SU-DHL-6 (cell line): ENCODE results near the gene ITGAV.

Source experiments
- H2AFZ ChIP-seq: fragments of 200-600 bp; sonication (generic); 2 replicates; pipeline ENCODE4 v1.6.1; 2014; ENCODE audit warnings: low read depth, mild to moderate bottlenecking, moderate library complexity, mixed read lengths, antibody characterized with exemption, low read length; ENCODE audit not compliant: severe bottlenecking
- H3F3A ChIP-seq: fragments of 200-600 bp; shearing (Covaris generic); 2 replicates; pipeline ENCODE4 v1.6.0; 2016; ENCODE audit warnings: antibody characterized with exemption, mild to moderate bottlenecking; ENCODE audit not compliant: insufficient read depth
- H3K27ac ChIP-seq: fragments of 200-600 bp; sonication (generic); 2 replicates; pipeline ENCODE4 v1.5.1; 2016; ENCODE audit warnings: low read depth, mild to moderate bottlenecking, low read length, moderate library complexity, mixed read lengths
- H3K27me3 ChIP-seq: fragments of 200-600 bp; sonication (generic), shearing (Covaris generic); 2 replicates; pipeline ENCODE4 v1.6.0; 2014; ENCODE audit warnings: mild to moderate bottlenecking, low read length
- H3K36me3 ChIP-seq: fragments of 200-600 bp; sonication (generic); 2 replicates; pipeline ENCODE4 v1.6.1; 2014; ENCODE audit warnings: mild to moderate bottlenecking, low read length, mixed read lengths
- H3K4me2 ChIP-seq: fragments of 300-600, 200-600 bp; shearing (Covaris generic), sonication (generic); 2 replicates; pipeline ENCODE4 v1.6.0; 2014; ENCODE audit warnings: low read length, low read depth, mild to moderate bottlenecking; ENCODE audit not compliant: poor library complexity, severe bottlenecking
- H3K4me3 ChIP-seq: fragments of 200-600 bp; sonication (generic); 2 replicates; pipeline ENCODE4 v1.5.1; 2014; ENCODE audit warnings: antibody characterized with exemption, low read length, mild to moderate bottlenecking, mixed read lengths; ENCODE audit not compliant: insufficient read depth, poor library complexity, severe bottlenecking
- H3K79me2 ChIP-seq: fragments of 200-600 bp; sonication (generic); 2 replicates; pipeline ENCODE4 v1.6.1; 2014; ENCODE audit warnings: mild to moderate bottlenecking, low read length, moderate library complexity; ENCODE audit not compliant: insufficient read depth
- H3K9ac ChIP-seq: fragments of 200-600 bp; sonication (generic); 2 replicates; pipeline ENCODE4 v1.7.0; 2014; ENCODE audit warnings: mild to moderate bottlenecking, low read length
- H3K9me2 ChIP-seq: fragments of 200-600 bp; sonication (generic); replicated peaks from 2 replicates; pipeline ENCODE4 v1.6.1; 2014; ENCODE audit warnings: low read length; ENCODE audit not compliant: insufficient read depth
- H3K9me3 ChIP-seq: fragments of 200-600 bp; sonication (generic); 2 replicates; pipeline ENCODE4 v1.6.1; 2014; ENCODE audit warnings: low read length, mixed read lengths; ENCODE audit not compliant: insufficient read depth
- H4K20me1 ChIP-seq: fragments of 200-600 bp; sonication (generic); 2 replicates; pipeline ENCODE4 v1.6.1; 2014; ENCODE audit warnings: low read depth, mild to moderate bottlenecking, antibody characterized with exemption, low read length, moderate library complexity, mixed read lengths
- EZH2phosphoT487 ChIP-seq: fragments of 200-600 bp; sonication (generic), shearing (Covaris generic); conservative IDR thresholded peaks from 2 replicates; pipeline ENCODE4 v1.6.1; 2018; ENCODE audit warnings: mild to moderate bottlenecking, antibody characterized with exemption, low read length, moderate library complexity, mixed read lengths
- TF ChIP-seq, protein P1 (sequence below): fragments of 200-600 bp; sonication (generic); IDR thresholded peaks from one replicate; pipeline ENCODE4 v1.5.1; 2017; ENCODE audit warnings: antibody characterized with exemption, mild to moderate bottlenecking, low read length, moderate library complexity; ENCODE audit not compliant: insufficient read depth, poor library complexity, severe bottlenecking

Gene ITGAV

DNA sequence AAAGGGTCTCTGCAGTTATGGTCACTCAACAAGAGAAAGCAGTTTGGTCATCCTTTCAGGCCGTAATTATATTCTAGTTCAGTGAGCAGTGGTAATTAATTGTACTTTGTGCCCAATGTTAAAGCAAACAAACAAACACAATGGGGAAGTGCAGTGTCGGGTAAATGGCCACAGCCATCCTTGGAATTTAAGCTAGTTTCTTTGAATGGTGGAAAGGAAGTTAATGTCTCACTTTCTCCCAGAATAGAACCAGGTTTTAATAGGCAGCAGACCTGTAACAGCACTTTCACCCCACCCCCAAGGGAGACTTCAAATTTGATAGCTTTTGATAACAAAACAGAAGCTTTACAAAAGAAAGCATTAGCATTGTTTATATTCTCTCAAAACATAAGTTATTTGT is 20.0 kb upstream of the ITGAV start:
- no peak for TF ChIP-seq EZH2phosphoT487
- TF ChIP-seq, protein P1, sequence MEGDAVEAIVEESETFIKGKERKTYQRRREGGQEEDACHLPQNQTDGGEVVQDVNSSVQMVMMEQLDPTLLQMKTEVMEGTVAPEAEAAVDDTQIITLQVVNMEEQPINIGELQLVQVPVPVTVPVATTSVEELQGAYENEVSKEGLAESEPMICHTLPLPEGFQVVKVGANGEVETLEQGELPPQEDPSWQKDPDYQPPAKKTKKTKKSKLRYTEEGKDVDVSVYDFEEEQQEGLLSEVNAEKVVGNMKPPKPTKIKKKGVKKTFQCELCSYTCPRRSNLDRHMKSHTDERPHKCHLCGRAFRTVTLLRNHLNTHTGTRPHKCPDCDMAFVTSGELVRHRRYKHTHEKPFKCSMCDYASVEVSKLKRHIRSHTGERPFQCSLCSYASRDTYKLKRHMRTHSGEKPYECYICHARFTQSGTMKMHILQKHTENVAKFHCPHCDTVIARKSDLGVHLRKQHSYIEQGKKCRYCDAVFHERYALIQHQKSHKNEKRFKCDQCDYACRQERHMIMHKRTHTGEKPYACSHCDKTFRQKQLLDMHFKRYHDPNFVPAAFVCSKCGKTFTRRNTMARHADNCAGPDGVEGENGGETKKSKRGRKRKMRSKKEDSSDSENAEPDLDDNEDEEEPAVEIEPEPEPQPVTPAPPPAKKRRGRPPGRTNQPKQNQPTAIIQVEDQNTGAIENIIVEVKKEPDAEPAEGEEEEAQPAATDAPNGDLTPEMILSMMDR, result no peak
- H3K4me2 ChIP-seq, result no peak overlapping the region
- H3K4me3 ChIP-seq, result no peak overlapping the region
- no peak overlapping the region for H3K9ac ChIP-seq
- H3K27ac ChIP-seq, result no peak overlapping the region
- no peaks in the 10 kb centered on the region for H3K79me2 ChIP-seq
- H3K9me3 ChIP-seq, result no peaks in the 10 kb centered on the region
- H3K27me3 ChIP-seq, result no peaks in the 10 kb centered on the region
- no peaks in the 10 kb centered on the region for H3K36me3 ChIP-seq
- no peak overlapping the region for H2AFZ ChIP-seq
- H3K9me2 ChIP-seq, result no peaks in the 10 kb centered on the region
- no peaks in the 10 kb centered on the region for H4K20me1 ChIP-seq
- H3F3A ChIP-seq, result no peaks in the 10 kb centered on the region

DNA sequence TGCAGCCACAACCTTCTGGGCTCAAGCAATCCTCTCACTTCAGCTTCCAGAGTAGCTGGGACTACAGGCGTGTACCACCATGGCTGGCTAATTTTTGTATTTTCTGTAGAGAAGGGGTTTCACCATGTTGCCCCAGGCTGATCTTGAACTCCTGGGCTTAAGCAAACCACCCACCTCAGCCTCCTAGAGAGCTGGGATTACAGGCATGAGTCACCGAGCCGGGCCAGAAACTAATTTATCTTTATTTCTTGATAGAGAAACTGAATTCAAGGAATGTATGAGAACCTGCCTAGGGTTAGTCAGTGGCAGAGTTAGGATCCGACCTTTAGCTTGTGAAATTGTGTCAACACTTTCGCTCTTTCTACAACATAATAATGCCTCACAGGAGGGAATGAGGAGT is 19.3 kb upstream of the ITGAV start:
- no peak for TF ChIP-seq EZH2phosphoT487
- TF ChIP-seq, protein P1, result no peak
- Histone ChIP-seq H3K4me3 (no peak overlapping the region), H3K4me2 (no peak overlapping the region), H3F3A (no peaks in the 10 kb centered on the region), H4K20me1 (no peaks in the 10 kb centered on the region), H3K79me2 (no peaks in the 10 kb centered on the region), H3K27ac (no peak overlapping the region), H3K9me3 (no peaks in the 10 kb centered on the region), H3K9me2 (no peaks in the 10 kb centered on the region), H3K27me3 (no peaks in the 10 kb centered on the region), H2AFZ (no peak overlapping the region), H3K9ac (no peak overlapping the region), H3K36me3 (no peaks in the 10 kb centered on the region)

DNA sequence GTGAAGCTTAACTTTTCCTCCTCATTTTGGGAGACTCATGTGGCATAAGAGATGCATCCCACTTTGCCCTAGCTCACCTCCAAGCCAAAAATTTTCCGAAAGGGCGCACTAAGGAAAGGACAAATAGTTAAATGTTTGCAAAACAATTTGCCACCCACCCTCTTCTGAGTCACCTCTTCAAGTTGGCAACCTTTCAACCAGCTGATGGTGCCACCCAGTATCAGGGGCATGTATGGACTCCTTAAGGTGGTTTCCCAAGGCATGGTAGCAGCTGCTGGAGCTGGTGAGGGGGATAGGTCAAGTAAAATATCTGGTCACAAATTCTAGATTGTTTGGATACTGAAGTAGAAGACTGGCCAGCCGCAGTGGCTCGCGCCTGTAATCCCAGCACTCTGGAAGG is 17.2 kb upstream of the ITGAV start:
- no peaks in the 10 kb centered on the region for H3K79me2 ChIP-seq
- H3F3A ChIP-seq, result no peaks in the 10 kb centered on the region
- H3K9ac ChIP-seq, result no peak overlapping the region
- no peak overlapping the region for H3K27ac ChIP-seq
- TF ChIP-seq EZH2phosphoT487, result no peak
- TF ChIP-seq, protein P1, result no peak
- no peaks in the 10 kb centered on the region for H3K36me3 ChIP-seq
- H3K4me3 ChIP-seq, result no peak overlapping the region
- H3K9me3 ChIP-seq, result no peaks in the 10 kb centered on the region
- H3K9me2 ChIP-seq, result no peaks in the 10 kb centered on the region
- H3K27me3 ChIP-seq, result no peaks in the 10 kb centered on the region
- no peak overlapping the region for H3K4me2 ChIP-seq
- no peaks in the 10 kb centered on the region for H4K20me1 ChIP-seq
- no peak overlapping the region for H2AFZ ChIP-seq
